HG03575 (cell line): Measurements from ENCODE around the gene FAR2.
"Not testable (repeated sequence)": the region's sequence is repeated elsewhere in the genome, so short reads cannot be mapped to it uniquely, and the experiment has no call there.

Experiments
- ATAC-seq: cut with Tn5 transposase; IDR thresholded peaks from one replicate; pipeline ENCODE4 v1.9.1; 2021; ENCODE audit not compliant: unreplicated experiment, insufficient number of reproducible peaks, low FRiP score; ENCODE audit errors: extremely low read depth

The FAR2 gene

DNA sequence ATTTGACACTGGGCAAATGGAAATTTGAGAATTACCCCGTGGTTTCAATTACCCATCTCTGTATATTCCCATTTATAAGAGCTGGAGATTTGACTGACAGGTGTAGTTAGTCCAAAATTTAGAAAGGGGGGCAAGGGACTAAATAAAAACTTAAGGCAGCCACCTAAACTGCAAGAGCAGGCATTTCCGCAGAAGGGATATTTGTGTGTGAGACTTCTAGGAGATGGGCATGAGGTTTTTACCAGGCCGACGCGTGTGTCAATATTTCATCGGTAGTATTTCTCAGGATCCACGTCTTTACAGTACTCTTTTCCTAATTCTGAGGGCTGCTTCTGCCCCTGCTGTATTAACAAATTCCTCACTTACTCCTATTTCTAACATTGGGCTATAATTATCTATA, 1.4 kb downstream of the FAR2 start:
- ATAC-seq: no peak

DNA sequence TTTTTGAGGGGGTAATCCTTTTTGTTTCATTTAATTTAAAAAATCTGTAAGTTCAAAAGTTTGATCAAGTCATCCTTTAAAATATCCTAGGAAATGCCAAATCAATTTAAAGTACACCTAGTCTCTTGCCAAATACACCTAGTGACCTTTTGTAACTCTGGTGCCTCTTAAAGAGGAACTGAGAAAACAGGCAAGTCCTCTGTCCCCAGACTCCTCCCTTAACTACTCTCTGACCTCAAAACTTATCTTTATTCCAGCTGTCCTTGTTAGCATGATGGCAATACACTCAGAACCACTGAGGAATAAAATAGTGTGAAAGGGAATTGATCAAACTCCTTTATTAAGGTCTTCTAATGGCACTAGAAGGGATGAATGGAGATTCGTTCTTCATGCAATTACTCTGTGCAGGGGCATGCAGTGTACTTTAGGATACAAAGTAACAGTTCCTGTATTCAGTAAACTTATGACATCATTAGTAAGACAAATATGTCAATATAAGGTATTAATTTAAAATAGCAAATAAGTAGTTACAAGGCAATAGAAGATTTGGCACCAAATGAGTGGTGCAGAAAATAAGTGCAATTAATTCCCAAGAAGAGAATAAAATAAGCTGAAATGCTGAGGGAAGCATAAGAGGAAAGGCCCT, 3.3 kb downstream of the FAR2 start:
- peak; percentile 80 for ATAC-seq

DNA sequence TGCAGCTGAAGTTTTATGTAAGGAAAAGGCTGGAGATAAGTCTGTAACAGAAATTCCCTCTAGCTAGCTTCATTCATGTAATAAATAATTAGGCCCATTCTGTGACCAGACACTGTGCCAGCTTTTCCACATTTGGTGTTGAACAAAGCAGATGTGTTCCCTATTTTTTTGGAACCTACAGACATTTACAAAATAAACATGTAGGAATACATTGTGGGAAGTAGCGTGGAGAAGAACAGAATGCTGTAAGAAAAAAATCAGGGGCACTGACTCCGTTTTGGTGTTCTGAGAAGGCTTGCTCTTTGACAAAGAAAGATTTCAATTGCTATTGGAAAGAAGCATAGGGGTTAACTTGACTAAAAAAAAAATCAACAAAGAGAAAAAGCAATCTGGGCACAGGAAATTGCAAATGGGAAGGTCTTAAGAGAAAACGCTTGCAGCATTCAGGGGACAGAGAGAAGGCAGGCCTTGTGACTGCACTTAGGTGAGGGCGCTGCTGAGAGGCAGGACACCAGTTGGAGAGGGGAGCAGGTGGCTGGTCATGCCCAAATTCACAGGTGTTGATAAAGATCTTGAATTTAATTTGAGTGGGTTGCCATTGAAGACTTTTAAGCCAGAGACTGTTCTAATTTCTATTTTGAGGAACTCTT, 4.0 kb downstream of the FAR2 start:
- ATAC-seq: no peak

GRCh38 chr12:29155079-29155478, 6.0 kb downstream of the FAR2 start:
- no peak for ATAC-seq

DNA sequence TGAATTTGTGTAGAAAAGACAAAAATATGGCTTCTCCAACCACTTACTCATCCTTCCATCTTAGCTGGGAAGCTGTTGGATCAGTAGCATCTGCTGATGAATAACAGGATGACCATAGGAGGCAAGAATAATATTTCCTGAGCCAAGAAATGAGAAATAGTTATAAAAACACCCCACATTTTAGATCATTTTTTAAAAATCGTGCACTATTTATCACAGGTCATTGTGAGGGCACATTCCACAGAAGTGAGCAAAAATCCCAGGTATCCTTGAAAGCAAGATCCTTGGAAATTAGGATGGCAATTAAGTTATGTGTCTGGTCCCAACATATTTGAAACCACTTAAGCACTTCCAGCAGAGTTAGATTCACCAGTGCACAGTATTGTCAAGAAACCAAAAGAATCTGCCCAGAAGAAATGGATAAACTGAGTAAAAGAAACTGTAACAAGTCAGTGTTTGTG, 8.4 kb downstream of the FAR2 start:
- no peak for ATAC-seq

- ATAC-seq: no peak
Observed at GRCh38 chr12:29158115-29158763, 9.2 kb downstream of the FAR2 start.

DNA sequence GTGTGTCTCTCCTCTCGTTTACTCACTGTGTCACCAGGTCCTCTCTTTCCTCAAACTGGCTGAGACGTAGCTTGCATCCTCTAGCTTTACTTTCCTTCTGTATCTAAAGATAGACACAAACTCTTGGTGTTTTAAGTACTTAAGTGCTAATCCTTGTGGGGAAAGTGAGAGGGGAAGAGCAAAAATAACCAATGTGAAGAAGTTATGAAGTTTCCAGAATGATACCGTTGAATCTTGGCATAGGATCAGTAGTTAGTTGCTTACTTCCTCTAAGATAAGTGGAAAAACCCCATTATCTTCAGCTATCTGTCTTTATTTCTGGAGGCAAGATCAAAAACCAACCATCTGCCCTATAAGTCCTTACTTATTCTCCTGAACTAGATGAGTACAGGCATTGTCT, 10.6 kb downstream of the FAR2 start:
- no peak for ATAC-seq

GRCh38 chr12:29160230-29160629, 11.2 kb downstream of the FAR2 start:
- no peak for ATAC-seq

- ATAC-seq: no peak
Observed at GRCh38 chr12:29163146-29163545, 14.1 kb downstream of the FAR2 start.

DNA sequence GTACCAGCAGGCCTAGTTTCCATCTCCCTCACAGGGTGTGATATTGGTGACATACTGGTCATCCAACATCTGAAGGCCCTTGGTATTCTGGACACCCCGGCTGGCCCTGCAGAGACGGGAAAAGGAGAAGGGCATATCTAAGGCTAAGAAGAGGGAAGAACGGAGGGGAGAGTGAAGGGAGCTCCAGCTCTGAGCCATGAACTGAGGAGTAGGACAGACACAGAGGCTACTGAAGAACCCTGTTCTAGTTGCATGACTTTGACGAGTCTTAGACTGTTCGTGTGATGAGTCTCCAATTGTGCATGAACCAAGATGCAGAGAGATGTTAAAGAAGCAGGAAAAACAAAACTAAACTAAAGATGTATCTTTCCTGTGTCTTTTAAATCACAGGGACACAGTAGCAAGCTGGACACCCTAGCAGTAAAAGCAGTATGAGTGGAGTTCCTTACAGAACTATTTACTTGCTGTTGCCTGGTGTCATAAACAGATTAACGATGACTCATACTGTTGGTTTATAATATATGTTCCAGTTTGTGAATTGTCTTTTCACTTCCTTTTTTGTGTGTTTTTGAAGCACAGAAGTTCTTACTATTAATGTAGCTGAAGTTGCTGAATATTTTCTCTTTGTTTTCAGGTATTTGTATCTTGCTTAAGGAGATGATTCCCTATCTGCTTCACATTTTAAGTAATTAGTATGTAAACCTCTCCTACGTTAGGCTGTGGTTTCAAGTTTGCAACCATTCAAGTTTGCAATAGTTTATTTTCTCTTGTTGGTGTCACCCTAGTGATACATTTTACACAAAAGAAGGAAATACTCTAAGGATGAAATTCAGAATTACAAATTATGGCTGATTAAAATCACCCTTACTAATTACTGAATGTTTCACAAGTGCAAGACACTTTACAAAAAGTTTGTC, 15.7 kb downstream of the FAR2 start:
- ATAC-seq: peak; percentile 98

DNA sequence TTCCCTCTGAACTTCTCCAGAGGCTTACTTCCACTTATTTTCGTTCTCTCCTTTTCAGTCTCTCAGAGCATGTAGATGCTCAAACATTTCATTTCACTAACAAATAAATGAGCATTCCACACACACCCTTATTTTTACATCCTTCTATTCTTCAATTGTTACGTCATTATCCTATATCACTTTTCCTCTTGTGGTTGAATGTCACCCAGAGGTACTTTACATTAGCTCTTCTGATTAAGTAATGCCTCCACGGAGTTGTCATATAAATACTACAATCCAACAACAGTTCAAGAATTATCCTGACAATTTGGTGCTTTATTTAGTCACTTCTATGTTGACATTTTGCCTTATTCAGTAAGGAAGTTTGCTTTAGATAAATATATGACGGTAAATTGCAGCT, 18.4 kb downstream of the FAR2 start:
- no peak for ATAC-seq

DNA sequence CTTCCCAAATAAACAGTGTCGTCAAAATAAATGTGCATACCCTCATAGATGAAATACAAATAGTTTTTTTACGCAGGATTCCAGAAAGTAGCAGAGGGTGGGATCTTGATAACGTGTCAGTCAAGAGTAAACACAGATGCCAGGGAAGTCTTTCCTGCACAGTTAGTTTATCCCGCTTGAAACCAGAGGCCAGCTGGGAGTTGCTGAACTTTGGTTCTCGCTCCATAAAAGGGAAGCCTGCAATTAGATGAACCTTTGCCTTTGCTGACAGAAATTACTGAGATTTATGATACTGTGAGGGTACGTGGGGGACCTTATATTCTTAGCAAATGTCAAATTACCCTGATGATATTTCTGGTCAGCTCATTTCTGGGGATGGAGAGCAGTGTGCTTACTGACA, 18.9 kb downstream of the FAR2 start:
- no peak for ATAC-seq

- not testable (repeated sequence) for ATAC-seq
Observed at GRCh38 chr12:29169978-29170377, 20.9 kb downstream of the FAR2 start.

GRCh38 chr12:29170478-29171084, 21.5 kb downstream of the FAR2 start:
- ATAC-seq: not testable (repeated sequence)

DNA sequence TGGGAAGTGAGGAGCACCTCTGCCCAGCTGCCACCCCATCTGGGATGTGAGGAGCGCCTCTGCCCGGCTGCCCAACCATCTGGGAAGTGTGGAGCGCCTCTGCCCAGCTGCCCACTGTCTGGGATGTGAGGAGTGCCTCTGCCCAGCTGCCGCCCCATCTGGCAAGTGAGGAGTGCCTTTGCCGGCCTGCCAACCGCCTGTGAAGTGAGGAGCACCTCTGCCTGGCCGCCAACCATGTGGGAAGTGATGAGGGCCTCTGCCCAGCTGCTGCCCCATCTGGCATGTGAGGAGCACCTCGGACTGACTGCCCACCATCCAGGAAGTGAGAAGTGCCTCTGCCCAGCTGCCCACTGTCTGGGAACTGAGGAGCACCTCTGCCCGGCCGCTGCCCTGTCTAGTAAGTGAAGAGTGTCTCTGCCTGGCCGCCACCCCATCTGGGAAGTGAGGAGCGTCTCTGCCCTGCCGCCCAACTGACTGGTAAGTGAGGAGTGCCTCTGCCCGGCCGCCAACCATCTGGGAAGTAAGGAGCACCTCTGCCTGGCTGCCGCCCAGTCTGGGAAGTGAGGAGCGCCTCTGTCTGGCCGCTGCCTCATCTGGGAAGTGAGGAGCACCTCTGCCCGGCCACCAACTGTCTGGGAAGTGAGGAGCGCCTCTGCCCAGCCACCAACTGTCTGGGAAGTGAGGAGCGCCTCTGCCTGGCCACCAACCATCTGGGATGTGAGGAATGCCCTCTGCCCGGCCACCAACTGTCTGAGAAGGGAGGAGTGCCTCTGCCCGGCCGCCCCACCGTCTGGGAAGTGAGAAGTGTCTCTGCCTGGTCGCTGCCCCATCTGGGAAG, 22.6 kb downstream of the FAR2 start:
- ATAC-seq: no peak

- ATAC-seq: no peak
Observed at GRCh38 chr12:29176941-29177340, 27.9 kb downstream of the FAR2 start.

DNA sequence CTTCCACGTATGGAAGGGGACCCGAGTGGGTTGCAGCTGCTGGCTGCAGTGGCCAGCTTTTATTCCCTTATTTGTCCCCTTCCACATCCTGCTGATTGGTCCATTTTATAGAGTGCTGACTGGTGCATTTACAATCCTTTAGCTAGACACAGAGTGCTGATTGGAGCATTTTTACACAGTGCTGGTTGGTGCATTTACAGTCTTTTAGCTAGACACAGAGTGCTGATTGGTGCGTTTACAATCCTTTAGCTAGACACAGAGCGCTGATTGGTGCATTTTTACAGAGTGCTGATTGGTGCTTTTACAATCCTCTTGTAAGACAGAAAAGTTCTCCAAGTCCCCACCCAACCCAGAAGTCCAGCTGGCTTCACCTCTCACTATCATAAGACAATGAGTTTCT, 33.2 kb downstream of the FAR2 start:
- ATAC-seq: not testable (repeated sequence)

- ATAC-seq: no peak
Observed at GRCh38 chr12:29187756-29188155, 38.7 kb downstream of the FAR2 start.
